Naive thymus-derived CD4-positive, alpha-beta T cell (primary cell): ENCODE measurements around the gene RCAN3. TPM values are rescaled to one million over a fixed set of nuclear protein-coding genes. Genes with fewer than 3 reads are reported as not detected.

Experiments
- ATAC-seq: fragments of 150-1000 bp; cut with Tn5 transposase; 2 replicates; pipeline ENCODE4 v1.10.0; 2021; ENCODE audit warnings: mild to moderate bottlenecking, moderate library complexity
- CTCF ChIA-PET: fragments of 350-600 bp; sonication (Branson Sonifier 250); formaldehyde crosslinking; loops from one replicate; lab custom pipeline; 2021; ENCODE audit warnings: antibody characterized with exemption; lab: Charles Lee
- POLR2A ChIA-PET: fragments of 350-600 bp; sonication (Branson Sonifier 250); formaldehyde crosslinking; loops from one replicate; lab custom pipeline; 2021; ENCODE audit warnings: antibody characterized with exemption, inconsistent platforms; lab: Charles Lee
- DNase-seq, 9 donors: peaks; one replicate each; pipeline versions ENCODE4 v3.0.0 to v3.0.0-alpha.2; 2020 to 2022; ENCODE audit warnings: mixed read lengths in 1 of 9
- H3K27ac ChIP-seq: one replicate; pipeline ENCODE4 v1.7.0; 2013; ENCODE audit warnings: mild to moderate bottlenecking, low read depth, low read length, moderate library complexity
- H3K27me3 ChIP-seq, 2 donors: one replicate each; pipeline ENCODE4 v1.7.0; 2013; ENCODE audit warnings: low read length in 2 of 2, mild to moderate bottlenecking in 2 of 2, moderate library complexity in 2 of 2; ENCODE audit not compliant: control insufficient read depth in 2 of 2, insufficient read depth in 2 of 2
- H3K36me3 ChIP-seq, 3 experiments: 1 replicate in 2 of 3; 2 replicates in 1 of 3; pipeline ENCODE4 v1.7.0; 2013; ENCODE audit warnings: low read length in 3 of 3, mild to moderate bottlenecking in 3 of 3, moderate library complexity in 1 of 3; ENCODE audit not compliant: insufficient read depth in 3 of 3, control insufficient read depth in 2 of 3
- H3K4me1 ChIP-seq, 2 donors: one replicate each; pipeline ENCODE4 v1.7.0; 2013; ENCODE audit warnings: low read length in 2 of 2, mild to moderate bottlenecking in 2 of 2, moderate library complexity in 1 of 2; ENCODE audit not compliant: control insufficient read depth in 2 of 2, insufficient read depth in 2 of 2
- H3K4me3 ChIP-seq: 2 replicates; pipeline ENCODE4 v1.7.0; 2013; ENCODE audit warnings: mild to moderate bottlenecking, low read length
- H3K9me3 ChIP-seq, 3 experiments: 1 replicate in 2 of 3; 2 replicates in 1 of 3; pipeline ENCODE4 v1.7.0; 2013; ENCODE audit warnings: low read length in 3 of 3; ENCODE audit not compliant: control insufficient read depth in 2 of 3
- H3K27ac Mint-ChIP-seq, 9 donors: one replicate each; pipeline ENCODE4 v1.8.0; 2020 to 2022; ENCODE audit warnings: mixed read lengths in 9 of 9, mild to moderate bottlenecking in 8 of 9, moderate library complexity in 5 of 9, inconsistent platforms in 2 of 9
- H3K27me3 Mint-ChIP-seq, 5 donors: one replicate each; pipeline ENCODE4 v1.8.0; 2021 to 2022; ENCODE audit warnings: mixed read lengths in 5 of 5, mild to moderate bottlenecking in 1 of 5
- H3K36me3 Mint-ChIP-seq, 5 donors: one replicate each; pipeline ENCODE4 v1.8.0; 2020 to 2022; ENCODE audit warnings: mixed read lengths in 5 of 5, mild to moderate bottlenecking in 3 of 5, inconsistent platforms in 1 of 5
- H3K4me1 Mint-ChIP-seq, 7 donors: one replicate each; pipeline ENCODE4 v1.8.0; 2020 to 2022; ENCODE audit warnings: mixed read lengths in 7 of 7, mild to moderate bottlenecking in 3 of 7, inconsistent platforms in 1 of 7
- H3K4me3 Mint-ChIP-seq, 10 donors: one replicate each; pipeline ENCODE4 v1.8.0; 2020 to 2022; ENCODE audit warnings: mild to moderate bottlenecking in 10 of 10, mixed read lengths in 10 of 10, moderate library complexity in 6 of 10, inconsistent platforms in 2 of 10
- H3K9me3 Mint-ChIP-seq, 11 donors: one replicate each; pipeline ENCODE4 v1.8.0; 2020 to 2022; ENCODE audit warnings: mixed read lengths in 11 of 11, mild to moderate bottlenecking in 4 of 11, inconsistent platforms in 1 of 11, moderate library complexity in 1 of 11
- intact Hi-C, 2 donors: fragments of 100-400 bp; cut with micrococcal nuclease; formaldehyde crosslinking; loops; one replicate each; pipeline ENCODE4 v1.15.1; 2023
- polyA plus RNA-seq, 2 donors: library from polyadenylated mRNA; unstranded; fragments of 300-500 nt; fragmentation: Illumina TruSeq; gene quantifications; one replicate each; pipeline ENCODE4 v1.2.3, GENCODE V29; 2021
- total RNA-seq, 6 experiments: library from RNA in 5 of 6; stranded (reverse) in 5 of 6; gene quantifications; 1 replicate in 5 of 6; 2 replicates in 1 of 6; pipeline ENCODE4 v1.2.3 and lab custom pipeline; 2021 to 2026

The RCAN3 gene
- total and polyA plus RNA-seq, 7 experiments from 2014 or later: 68.5 to 247 (median 179) TPM

DNA sequence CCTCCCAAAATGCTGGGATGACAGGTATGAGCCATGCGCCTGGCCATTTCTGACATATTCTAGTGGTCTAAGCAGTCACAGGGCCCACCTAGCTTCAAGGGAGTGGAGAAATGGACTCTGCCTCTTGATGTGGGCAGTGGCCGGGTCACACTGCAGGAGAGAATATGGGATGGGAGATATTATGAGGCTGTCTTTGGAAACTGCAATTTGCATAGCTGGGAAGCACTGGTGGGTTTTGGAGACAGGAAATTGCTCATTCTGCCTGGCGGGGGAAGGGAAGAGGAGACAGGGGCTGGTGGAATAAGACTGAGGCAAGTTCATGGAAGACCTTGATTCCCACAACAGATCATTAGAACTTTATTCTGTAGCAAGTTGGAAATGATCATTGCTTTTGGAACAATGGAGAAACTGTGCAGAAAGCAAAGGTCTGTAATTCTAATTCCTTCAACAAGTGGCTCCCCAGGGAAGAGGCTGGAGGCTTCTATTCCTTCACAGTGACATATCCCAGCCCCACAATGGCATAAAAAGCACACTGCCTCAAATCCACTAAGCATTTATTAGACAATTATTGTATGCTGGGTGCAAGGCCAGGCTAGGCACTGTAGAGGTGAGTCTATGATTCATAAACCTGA, 63.7 kb downstream of the RCAN3 start:
- POLR2A ChIA-PET: interaction anchor here (1.1 kb wide), 1 partner anchor 39 kb away, joined by 3 read pairs; no protein-coding TSS in a partner anchor
- ATAC-seq (no peak), DNase-seq (no peak)
- Histone ChIP-seq H3K27me3 (no peaks in the 10 kb centered on the region), H3K27ac (no peak overlapping the region), H3K4me3 (no peak overlapping the region), H3K9me3 (no peaks in the 10 kb centered on the region), H3K36me3 (no peaks in the 10 kb centered on the region), H3K4me1 (no peaks in the 10 kb centered on the region)
- intact Hi-C loops: no loop called here
- Mint-ChIP-seq H3K4me3 (no peak overlapping the region), H3K36me3 (no peaks in the 10 kb centered on the region), H3K4me1 (peaks cover 3 to 22% (median 4%) of the 10 kb centered on the region in 7 donors), H3K27me3 (peaks cover 0 to 19% (median 0%) of the 10 kb centered on the region in 5 donors), H3K9me3 (no peaks in the 10 kb centered on the region), H3K27ac (peak overlapping the region in 1 of 9 donors; percentile 80)
- CTCF ChIA-PET: no interaction called here

- peak overlapping the region in 4 of 9 donors; percentile 18 to 74 (median 60) for H3K27ac Mint-ChIP-seq
- peak; percentile 59 for ATAC-seq
- no peaks in the 10 kb centered on the region for H3K27me3 ChIP-seq
- H3K36me3 Mint-ChIP-seq: no peaks in the 10 kb centered on the region
- peak in 4 of 9 donors; percentile 15 to 40 (median 29) for DNase-seq
- ChIA-PET CTCF (interaction anchor here (0.6 kb wide), 1 partner anchor 49 kb away, joined by 6 read pairs; no protein-coding TSS in a partner anchor), POLR2A (no interaction called here)
- no peak overlapping the region for H3K4me3 ChIP-seq
- H3K9me3 Mint-ChIP-seq: no peaks in the 10 kb centered on the region
- peaks cover 0 to 12% (median 0%) of the 10 kb centered on the region in 5 donors for H3K27me3 Mint-ChIP-seq
- no peak overlapping the region for H3K4me3 Mint-ChIP-seq
- H3K4me1 ChIP-seq: no peaks in the 10 kb centered on the region
- H3K27ac ChIP-seq: no peak overlapping the region
- H3K4me1 Mint-ChIP-seq: peaks cover 3 to 14% (median 8%) of the 10 kb centered on the region in 7 donors
- H3K36me3 ChIP-seq: no peaks in the 10 kb centered on the region
- intact Hi-C loops: no loop called here
- no peaks in the 10 kb centered on the region for H3K9me3 ChIP-seq
Observed at GRCh38 chr1:24567792-24568388, 65.3 kb downstream of the RCAN3 start.

DNA sequence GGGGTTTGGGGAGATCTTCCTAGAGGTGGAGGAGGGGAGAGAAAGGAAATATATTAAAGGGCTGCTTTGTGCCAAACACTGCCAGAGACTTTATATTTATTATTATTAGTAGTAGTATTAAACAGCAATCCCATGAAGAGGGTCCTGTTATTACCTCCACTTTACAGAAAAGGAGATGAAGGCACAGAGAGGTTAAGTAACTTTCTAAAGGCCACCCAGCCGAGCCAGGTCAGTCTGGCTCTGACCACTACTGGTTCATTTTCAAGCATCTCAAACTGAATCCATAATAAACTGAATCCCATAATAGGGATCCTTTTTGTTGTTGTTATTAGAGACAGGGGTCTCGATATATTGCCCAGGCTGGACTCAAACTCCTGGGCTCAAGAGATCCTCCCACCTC, 65.8 kb downstream of the RCAN3 start:
- H3K4me3 ChIP-seq: no peak overlapping the region
- Mint-ChIP-seq H3K4me3 (no peak overlapping the region), H3K36me3 (no peaks in the 10 kb centered on the region), H3K27me3 (peaks cover 0 to 11% (median 0%) of the 10 kb centered on the region in 5 donors), H3K9me3 (no peaks in the 10 kb centered on the region), H3K4me1 (peaks cover 3 to 12% (median 7%) of the 10 kb centered on the region in 7 donors), H3K27ac (peak overlapping the region in 4 of 9 donors; percentile 18 to 74 (median 60))
- intact Hi-C loops: no loop called here
- ATAC-seq (no peak), DNase-seq (no peak)
- H3K27ac ChIP-seq: no peak overlapping the region
- no peaks in the 10 kb centered on the region for H3K9me3 ChIP-seq
- ChIA-PET CTCF (interaction anchor here (0.6 to 1.7 kb wide), 2 partner anchors 18 to 50 kb away, joined by 6 read pairs; no protein-coding TSS in a partner anchor), POLR2A (no interaction called here)
- no peaks in the 10 kb centered on the region for H3K27me3 ChIP-seq
- H3K4me1 ChIP-seq: no peaks in the 10 kb centered on the region
- H3K36me3 ChIP-seq: no peaks in the 10 kb centered on the region

- Mint-ChIP-seq H3K4me3 (no peak overlapping the region), H3K36me3 (no peaks in the 10 kb centered on the region), H3K9me3 (no peaks in the 10 kb centered on the region), H3K4me1 (peaks cover 3 to 12% (median 7%) of the 10 kb centered on the region in 7 donors), H3K27ac (peak overlapping the region in 2 of 9 donors; percentile 17 to 30), H3K27me3 (no peaks in the 10 kb centered on the region)
- DNase-seq: no peak
- no peak for ATAC-seq
- Histone ChIP-seq H3K9me3 (no peaks in the 10 kb centered on the region), H3K4me1 (no peaks in the 10 kb centered on the region), H3K27ac (no peak overlapping the region), H3K4me3 (no peak overlapping the region), H3K27me3 (no peaks in the 10 kb centered on the region), H3K36me3 (no peaks in the 10 kb centered on the region)
- ChIA-PET POLR2A (interaction anchor here (0.7 kb wide), 1 partner anchor 127 kb away, joined by 3 read pairs; no protein-coding TSS in a partner anchor), CTCF (interaction anchor here (1.0 kb wide), 1 partner anchor 30 kb away, joined by 3 read pairs; no protein-coding TSS in a partner anchor)
- intact Hi-C loops: no loop called here
Observed at GRCh38 chr1:24570265-24571125, 67.9 kb downstream of the RCAN3 start.

DNA sequence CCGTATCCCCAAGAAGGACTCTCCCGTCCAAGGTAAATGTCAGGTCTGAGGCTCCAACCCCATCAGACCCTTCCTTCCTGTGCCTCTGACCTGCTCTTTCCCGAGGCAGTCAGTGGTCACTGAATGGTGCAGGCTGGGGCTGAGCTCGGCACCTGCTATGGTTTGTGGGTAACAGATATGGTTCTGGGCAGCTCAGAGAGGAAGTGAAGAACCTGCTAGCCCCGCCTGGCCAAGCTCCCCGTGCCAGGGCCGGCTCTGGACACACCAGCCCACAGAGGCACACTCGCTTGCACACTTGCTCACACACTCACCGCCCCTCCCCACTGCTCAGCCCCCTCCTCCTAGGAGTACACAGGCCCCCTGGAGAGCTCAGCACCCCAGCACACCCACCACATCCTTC, 69.7 kb downstream of the RCAN3 start:
- DNase-seq: no peak
- no peaks in the 10 kb centered on the region for H3K4me1 ChIP-seq
- Mint-ChIP-seq H3K27ac (no peak overlapping the region), H3K4me1 (peaks cover 0 to 10% (median 5%) of the 10 kb centered on the region in 7 donors), H3K4me3 (no peak overlapping the region), H3K9me3 (no peaks in the 10 kb centered on the region), H3K27me3 (no peaks in the 10 kb centered on the region), H3K36me3 (no peaks in the 10 kb centered on the region)
- H3K27me3 ChIP-seq: no peaks in the 10 kb centered on the region
- H3K9me3 ChIP-seq: no peaks in the 10 kb centered on the region
- POLR2A ChIA-PET: no interaction called here
- H3K4me3 ChIP-seq: no peak overlapping the region
- H3K36me3 ChIP-seq: no peaks in the 10 kb centered on the region
- H3K27ac ChIP-seq: no peak overlapping the region
- ATAC-seq: no peak
- CTCF ChIA-PET: interaction anchor here (1.3 kb wide), 1 partner anchor 157 kb away, joined by 3 read pairs; the partner anchor contains the start of gene NIPAL3
- intact Hi-C loops: no loop called here

DNA sequence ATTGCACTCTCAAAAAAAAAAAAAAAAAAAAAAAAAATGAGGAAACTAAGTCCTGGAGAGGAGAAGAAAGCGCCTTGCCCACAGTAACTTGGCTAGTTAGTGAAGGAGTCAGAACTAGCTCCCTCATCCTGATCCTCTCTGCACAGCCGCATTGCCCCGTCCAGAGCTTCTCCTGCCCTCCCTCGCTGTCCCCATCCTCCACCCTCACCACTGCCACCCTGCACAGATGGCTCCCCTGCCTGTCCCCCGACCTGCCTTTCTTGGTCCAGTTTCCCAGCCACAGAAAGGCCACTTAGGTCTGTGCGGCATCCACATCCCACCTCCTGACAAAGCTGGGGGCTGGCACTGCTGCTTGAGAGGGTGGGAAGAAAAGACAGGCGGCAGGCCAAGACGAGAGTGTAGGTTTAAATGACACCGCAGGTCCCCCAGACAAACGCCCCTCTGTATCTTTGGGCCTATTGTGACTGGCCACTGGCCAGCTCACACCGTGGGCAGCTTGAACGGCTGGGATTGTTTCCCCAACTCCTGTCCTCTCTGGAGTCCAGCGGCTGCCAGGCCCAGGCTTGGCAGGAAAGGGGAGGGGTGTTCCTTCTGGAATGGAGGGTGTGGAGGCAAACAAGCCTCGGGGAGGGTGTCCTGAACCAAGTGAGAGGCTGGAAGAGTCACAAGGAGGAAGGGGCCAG, 73.4 kb downstream of the RCAN3 start:
- Mint-ChIP-seq H3K4me3 (no peak overlapping the region), H3K9me3 (peaks cover 0 to 4% (median 0%) of the 10 kb centered on the region in 11 donors), H3K27ac (no peak overlapping the region), H3K4me1 (peaks cover 0 to 10% (median 0%) of the 10 kb centered on the region in 7 donors), H3K27me3 (peaks cover 0 to 8% (median 0%) of the 10 kb centered on the region in 5 donors), H3K36me3 (no peaks in the 10 kb centered on the region)
- intact Hi-C loops: no loop called here
- Histone ChIP-seq H3K9me3 (no peaks in the 10 kb centered on the region), H3K4me3 (no peak overlapping the region), H3K36me3 (no peaks in the 10 kb centered on the region), H3K27ac (no peak overlapping the region), H3K4me1 (no peaks in the 10 kb centered on the region), H3K27me3 (no peaks in the 10 kb centered on the region)
- CTCF ChIA-PET: no interaction called here
- POLR2A ChIA-PET: no interaction called here
- DNase-seq: no peak
- no peak for ATAC-seq
